B cell (primary cell): ENCODE results near the gene POU2F2. TPM values are rescaled to one million over a fixed set of nuclear protein-coding genes. Genes with fewer than 3 reads are reported as not detected.

ENCODE experiments used
- ATAC-seq: fragments of 200-7000 bp; cut with Tn5 transposase; one replicate; pipeline ENCODE4 v1.10.0; 2021; ENCODE audit warnings: low read depth, mild to moderate bottlenecking, moderate number of reproducible peaks, moderate library complexity
- CTCF ChIA-PET: fragments of 350-600 bp; sonication (Branson Sonifier 250); formaldehyde crosslinking; loops from one replicate; lab custom pipeline; 2021; ENCODE audit warnings: antibody characterized with exemption, inconsistent platforms; lab: Charles Lee
- POLR2A ChIA-PET: fragments of 350-600 bp; sonication (Branson Sonifier 250); formaldehyde crosslinking; loops from one replicate; lab custom pipeline; 2021; ENCODE audit warnings: antibody characterized with exemption; lab: Charles Lee
- DNase-seq: peaks from one replicate; pipeline ENCODE4 v3.0.0; 2013
- H2AFZ ChIP-seq: 2 replicates; pipeline ENCODE4 v1.6.1; 2012; ENCODE audit warnings: mild to moderate bottlenecking, low read depth, low read length; ENCODE audit not compliant: insufficient read depth, poor library complexity, severe bottlenecking
- H3K27ac ChIP-seq, 2 donors: 1 replicate in 1 of 2; 2 replicates in 1 of 2; pipeline ENCODE4 v1.5.1; 2012 to 2013; ENCODE audit warnings: low read length in 2 of 2, mild to moderate bottlenecking in 2 of 2, moderate library complexity in 1 of 2
- H3K27me3 ChIP-seq, 4 experiments: fragments of 200-600 bp in 1 of 4; sonication (generic) in 1 of 4; replicated peaks in 1 of 4; 1 replicate in 2 of 4; 2 replicates in 2 of 4; pipeline versions ENCODE4 v1.6.1 to v1.7.0; 2013 to 2016; ENCODE audit warnings: low read length in 3 of 4, mild to moderate bottlenecking in 2 of 4, mixed read lengths in 1 of 4, moderate library complexity in 1 of 4; ENCODE audit not compliant: insufficient read depth in 4 of 4, control insufficient read depth in 3 of 4; ENCODE audit errors: control extremely low read depth in 1 of 4
- H3K36me3 ChIP-seq, 2 experiments: replicated peaks in 1 of 2; 1 replicate in 1 of 2; 2 replicates in 1 of 2; pipeline versions ENCODE4 v1.6.1 to v1.7.1; 2013; ENCODE audit warnings: low read length in 1 of 2; ENCODE audit not compliant: insufficient read depth in 2 of 2, control insufficient read depth in 1 of 2; ENCODE audit errors: control extremely low read depth in 1 of 2, extremely low read depth in 1 of 2
- H3K4me1 ChIP-seq, 2 donors: fragments of 200-600 bp in 1 of 2; sonication (generic) in 1 of 2; 1 replicate in 1 of 2; 2 replicates in 1 of 2; pipeline versions ENCODE4 v1.5.1 to v1.6.1; 2013 to 2017; ENCODE audit warnings: low read length in 2 of 2; ENCODE audit not compliant: control insufficient read depth in 2 of 2, insufficient read depth in 2 of 2
- H3K4me2 ChIP-seq: replicated peaks from 2 replicates; pipeline ENCODE3; 2012; ENCODE audit warnings: mild to moderate bottlenecking, low read depth, low read length; ENCODE audit not compliant: poor library complexity, severe bottlenecking
- H3K4me3 ChIP-seq, 5 experiments: fragments of 200-600 bp in 1 of 5; sonication (generic) in 1 of 5; 1 replicate in 3 of 5; 2 replicates in 2 of 5; pipeline versions ENCODE4 v1.5.1 to v1.7.0; 2011 to 2016; ENCODE audit warnings: low read length in 4 of 5, mild to moderate bottlenecking in 4 of 5, low read depth in 2 of 5, control low read depth in 1 of 5, moderate library complexity in 1 of 5; ENCODE audit not compliant: insufficient read depth in 1 of 5; ENCODE audit errors: control extremely low read depth in 1 of 5, extremely low read depth in 1 of 5
- H3K79me2 ChIP-seq: fragments of 200-600 bp; sonication (generic); one replicate; pipeline ENCODE4 v1.6.0; 2016; ENCODE audit warnings: low read length; ENCODE audit not compliant: control insufficient read depth, insufficient read depth
- H3K9ac ChIP-seq: fragments of 200-600 bp; sonication (generic); 2 replicates; pipeline ENCODE4 v1.6.1; 2017; ENCODE audit warnings: mild to moderate bottlenecking, low read length, moderate library complexity
- H3K9me3 ChIP-seq, 3 donors: one replicate each; pipeline versions ENCODE4 v1.6.1 to v1.7.1; 2013; ENCODE audit warnings: low read length in 2 of 3; ENCODE audit not compliant: control insufficient read depth in 2 of 3, insufficient read depth in 1 of 3; ENCODE audit errors: control extremely low read depth in 1 of 3
- H4K20me1 ChIP-seq: 2 replicates; pipeline ENCODE4 v1.6.0; 2012; ENCODE audit warnings: mild to moderate bottlenecking, low read length; ENCODE audit not compliant: insufficient read depth, control insufficient read depth, poor library complexity, severe bottlenecking
- H3K27ac Mint-ChIP-seq: one replicate; pipeline ENCODE4 v1.8.0; 2021; ENCODE audit warnings: mixed read lengths
- H3K27me3 Mint-ChIP-seq: one replicate; pipeline ENCODE4 v1.8.0; 2021; ENCODE audit warnings: mixed read lengths
- H3K4me1 Mint-ChIP-seq: one replicate; pipeline ENCODE4 v1.8.0; 2021; ENCODE audit warnings: mixed read lengths
- H3K4me3 Mint-ChIP-seq: one replicate; pipeline ENCODE4 v1.8.0; 2021; ENCODE audit warnings: mixed read lengths
- H3K9me3 Mint-ChIP-seq: one replicate; pipeline ENCODE4 v1.8.0; 2022; ENCODE audit warnings: mixed read lengths; ENCODE audit not compliant: insufficient read depth
- EZH2 ChIP-seq: IDR thresholded peaks from 2 replicates; pipeline ENCODE4 v1.6.1; 2012; ENCODE audit warnings: borderline replicate concordance, low read depth, mild to moderate bottlenecking, moderate library complexity, low read length; ENCODE audit not compliant: insufficient read depth, poor library complexity, severe bottlenecking
- WGBS: methylation state at CpG from one replicate; pipeline ENCODE4 v1.1.5; 2013; ENCODE audit warnings: missing lambda C conversion rate; ENCODE audit not compliant: insufficient coverage; 5-methylcytosine and 5-hydroxymethylcytosine counted together
- intact Hi-C: fragments of 100-400 bp; cut with micrococcal nuclease; formaldehyde crosslinking; loops from one replicate; pipeline ENCODE4 v1.10.0; 2022
- polyA plus RNA-seq: library from polyadenylated mRNA; depleted of rRNA; stranded (reverse); fragments of >200 nt; gene quantifications from 2 replicates; pipeline ENCODE4 v1.2.3, GENCODE V29; 2012
- total RNA-seq, 2 donors: library from RNA; stranded (reverse); fragments of 120-200 nt in 1 of 2; gene quantifications; 1 replicate in 1 of 2; 2 replicates in 1 of 2; pipeline versions ENCODE4 v1.2.3 to v1.2.4, GENCODE V29; 2013 to 2022
- TF ChIP-seq, protein P1 (sequence below): fragments of 200-600 bp; IDR thresholded peaks from one replicate; pipeline ENCODE4 v1.8.0; 2022; ENCODE audit warnings: antibody characterized with exemption, mild to moderate bottlenecking

Gene POU2F2
- total and polyA plus RNA-seq, 2 donors (not counting 1 experiment from before 2014, with no cell fraction given), result 152 to 170 TPM

DNA sequence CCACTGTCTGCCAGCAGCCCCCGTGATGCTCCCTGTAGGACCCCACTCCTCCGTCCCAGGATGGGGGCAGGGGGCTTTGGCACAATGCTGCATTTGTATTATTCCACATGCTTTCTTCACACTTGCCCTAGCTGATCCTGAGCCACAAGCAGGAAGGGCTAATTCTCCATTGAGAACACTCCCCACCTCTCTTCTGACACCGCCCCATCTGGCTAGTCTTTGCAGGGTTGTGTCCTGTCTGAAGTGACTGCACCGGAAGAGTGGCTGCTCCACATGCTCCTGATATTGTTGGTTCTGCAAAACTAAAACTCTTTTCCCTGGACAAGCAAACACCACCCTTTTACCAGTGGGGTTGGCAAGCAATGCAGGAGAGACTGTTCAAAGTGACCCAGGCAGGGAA, 38.3 kb downstream of the POU2F2 start:
- 83% methylated on average over 4 of the region's 4 CpGs for WGBS
- Histone ChIP-seq H3K27ac (peak overlapping the region in 1 of 2 donors; percentile 39), H2AFZ (no peak overlapping the region), H4K20me1 (peaks cover 77% of the 10 kb centered on the region), H3K27me3 (no peaks in the 10 kb centered on the region), H3K4me1 (peaks cover 5 to 31% of the 10 kb centered on the region in 2 donors), H3K4me3 (no peak overlapping the region), H3K36me3 (peaks cover 1 to 70% of the 10 kb centered on the region in 2 experiments), H3K9ac (no peak overlapping the region), H3K4me2 (no peak overlapping the region), H3K79me2 (peaks cover 22% of the 10 kb centered on the region), H3K9me3 (no peaks in the 10 kb centered on the region)
- ChIA-PET CTCF (interaction anchor here (0.9 kb wide), 1 partner anchor 15 kb away, joined by 4 read pairs; no protein-coding TSS in a partner anchor), POLR2A (no interaction called here)
- Mint-ChIP-seq H3K27ac (peak overlapping the region; percentile 27), H3K4me3 (no peak overlapping the region), H3K4me1 (peaks cover 29% of the 10 kb centered on the region), H3K9me3 (no peaks in the 10 kb centered on the region), H3K27me3 (no peaks in the 10 kb centered on the region)
- DNase-seq (no peak), ATAC-seq (no peak)
- intact Hi-C loops, result no loop called here
- TF ChIP-seq EZH2, result no peak
- TF ChIP-seq, protein P1, sequence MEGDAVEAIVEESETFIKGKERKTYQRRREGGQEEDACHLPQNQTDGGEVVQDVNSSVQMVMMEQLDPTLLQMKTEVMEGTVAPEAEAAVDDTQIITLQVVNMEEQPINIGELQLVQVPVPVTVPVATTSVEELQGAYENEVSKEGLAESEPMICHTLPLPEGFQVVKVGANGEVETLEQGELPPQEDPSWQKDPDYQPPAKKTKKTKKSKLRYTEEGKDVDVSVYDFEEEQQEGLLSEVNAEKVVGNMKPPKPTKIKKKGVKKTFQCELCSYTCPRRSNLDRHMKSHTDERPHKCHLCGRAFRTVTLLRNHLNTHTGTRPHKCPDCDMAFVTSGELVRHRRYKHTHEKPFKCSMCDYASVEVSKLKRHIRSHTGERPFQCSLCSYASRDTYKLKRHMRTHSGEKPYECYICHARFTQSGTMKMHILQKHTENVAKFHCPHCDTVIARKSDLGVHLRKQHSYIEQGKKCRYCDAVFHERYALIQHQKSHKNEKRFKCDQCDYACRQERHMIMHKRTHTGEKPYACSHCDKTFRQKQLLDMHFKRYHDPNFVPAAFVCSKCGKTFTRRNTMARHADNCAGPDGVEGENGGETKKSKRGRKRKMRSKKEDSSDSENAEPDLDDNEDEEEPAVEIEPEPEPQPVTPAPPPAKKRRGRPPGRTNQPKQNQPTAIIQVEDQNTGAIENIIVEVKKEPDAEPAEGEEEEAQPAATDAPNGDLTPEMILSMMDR, result no peak

GRCh38 chr19:42093505-42093904, 38.7 kb downstream of the POU2F2 start:
- Histone ChIP-seq H2AFZ (no peak overlapping the region), H3K4me2 (no peak overlapping the region), H3K27ac (peak overlapping the region in 1 of 2 donors; percentile 39), H3K9ac (no peak overlapping the region), H3K27me3 (no peaks in the 10 kb centered on the region), H4K20me1 (peaks cover 77% of the 10 kb centered on the region), H3K79me2 (peaks cover 19% of the 10 kb centered on the region), H3K36me3 (peaks cover 1 to 66% of the 10 kb centered on the region in 2 experiments), H3K4me3 (no peak overlapping the region), H3K4me1 (peaks cover 9 to 35% of the 10 kb centered on the region in 2 donors), H3K9me3 (no peaks in the 10 kb centered on the region)
- TF ChIP-seq EZH2, result no peak
- TF ChIP-seq, protein P1, result no peak
- ATAC-seq (no peak), DNase-seq (no peak)
- no peaks in the 10 kb centered on the region for H3K27me3 Mint-ChIP-seq
- H3K4me1 Mint-ChIP-seq, result peaks cover 33% of the 10 kb centered on the region
- H3K27ac Mint-ChIP-seq, result peak overlapping the region; percentile 32
- 100% methylated on average over 4 of the region's 4 CpGs for WGBS
- no peak overlapping the region for H3K4me3 Mint-ChIP-seq
- intact Hi-C loops, result no loop called here
- H3K9me3 Mint-ChIP-seq, result no peaks in the 10 kb centered on the region
- ChIA-PET POLR2A (interaction anchor here (0.6 to 0.7 kb wide), 2 partner anchors 140 to 275 kb away, joined by 3 to 5 read pairs; no protein-coding TSS in a partner anchor), CTCF (interaction anchor here (0.9 kb wide), 1 partner anchor 15 kb away, joined by 4 read pairs; no protein-coding TSS in a partner anchor)
